GM19043 (cell line): ENCODE results near the gene ART4.

Experiments
- ATAC-seq: cut with Tn5 transposase; IDR thresholded peaks from one replicate; pipeline ENCODE4 v1.9.1; 2021; ENCODE audit warnings: low read depth; ENCODE audit not compliant: unreplicated experiment

ART4 gene

GRCh38 chr12:14811486-14811885 lies 31.8 kb downstream of the ART4 start:
- no peak for ATAC-seq

GRCh38 chr12:14810953-14811483 lies 32.3 kb downstream of the ART4 start:
- ATAC-seq: no peak

DNA sequence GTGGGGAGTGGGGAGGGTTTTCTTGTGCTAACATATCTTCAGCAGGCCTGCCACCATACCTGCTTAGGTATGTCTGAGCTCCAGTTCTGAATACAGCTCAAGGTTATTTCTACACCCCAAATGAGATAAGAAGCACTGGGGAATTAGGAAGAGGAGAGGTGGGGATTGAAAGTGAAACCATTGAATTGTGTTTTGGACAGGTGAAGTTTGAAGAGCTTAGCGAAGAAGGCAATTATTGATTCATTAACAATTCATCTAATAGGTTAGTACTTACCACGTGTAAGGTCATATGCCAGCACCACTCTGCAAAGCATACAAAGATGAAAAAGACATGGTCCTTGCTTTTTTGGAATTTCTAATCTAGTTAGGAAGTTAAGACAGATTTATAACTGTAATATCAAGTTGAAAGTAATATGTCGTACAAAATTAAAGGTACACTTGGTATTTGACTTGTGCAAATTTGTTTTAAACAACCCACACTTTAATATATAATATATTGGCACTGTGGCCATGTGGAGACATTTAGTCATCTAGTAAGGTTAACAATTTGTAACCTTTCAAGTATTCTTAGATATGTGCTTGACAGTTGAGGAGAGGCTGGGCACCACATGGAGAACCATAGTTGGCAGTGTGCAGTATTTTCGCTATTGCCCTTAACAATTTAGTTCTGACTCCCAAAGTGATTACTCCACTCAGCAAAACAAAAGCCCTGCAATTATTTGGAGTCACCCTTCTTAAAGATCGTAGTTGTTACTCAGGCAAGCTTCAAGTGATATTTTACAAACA lies 33.0 kb downstream of the ART4 start:
- ATAC-seq: no peak

GRCh38 chr12:14803830-14804160 lies 39.5 kb downstream of the ART4 start:
- ATAC-seq: peak; percentile 6

DNA sequence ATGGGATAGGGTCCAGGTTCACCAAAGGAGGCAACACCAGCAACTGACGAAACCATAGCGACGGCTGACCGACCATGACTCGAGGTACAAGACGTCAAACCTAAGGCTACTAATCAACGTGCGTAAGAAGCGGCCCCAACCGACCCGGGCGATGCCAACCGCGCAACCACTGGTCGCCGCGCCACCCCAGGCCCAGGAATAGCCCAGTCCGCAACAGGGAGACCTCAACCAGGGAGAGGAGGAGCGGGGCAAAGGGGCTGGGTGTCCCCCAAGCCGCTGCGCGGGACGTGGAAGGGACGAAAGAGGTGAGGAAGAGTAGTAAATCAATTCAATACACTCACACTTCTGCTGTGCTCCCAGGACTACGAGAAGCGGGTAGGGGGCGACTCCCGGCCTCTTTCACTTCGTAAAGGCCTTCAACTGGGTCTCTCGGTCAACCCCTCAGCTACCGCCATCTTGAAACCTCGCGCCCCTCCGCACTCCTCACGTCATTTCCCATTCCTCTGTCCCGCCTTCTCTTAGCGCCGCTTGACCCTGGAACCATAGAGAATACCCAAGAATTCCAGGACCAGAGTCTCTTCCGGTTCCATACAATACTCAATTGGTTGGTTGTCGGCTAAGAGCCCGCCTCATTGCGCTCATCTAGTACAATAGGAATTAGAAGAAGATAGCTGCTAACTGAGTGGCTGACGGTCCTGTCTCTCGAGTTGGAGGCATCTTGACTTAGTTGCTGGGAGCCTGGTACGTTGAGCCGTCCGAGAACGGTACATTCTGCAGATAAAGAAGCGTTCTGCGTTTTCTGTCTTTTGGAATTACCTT lies 40.1 kb downstream of the ART4 start, which contains the start of the genes C12orf60 and WBP11:
Gene C12orf60, plus strand, starts transcription at position 660 of the 819 bp plus-strand sequence. CDS start 19,266 bp downstream, outside the sequence.
Gene WBP11, minus strand, starts transcription at position 468 of the 819 bp plus-strand sequence. CDS start 2,095 bp downstream, outside the sequence.
- peak; percentile 100 for ATAC-seq

- no peak for ATAC-seq
Observed at GRCh38 chr12:14802721-14803010, 40.7 kb downstream of the ART4 start.

GRCh38 chr12:14802247-14802646 lies 41.1 kb downstream of the ART4 start:
- ATAC-seq: no peak

GRCh38 chr12:14795028-14795448 lies 48.3 kb downstream of the ART4 start:
- ATAC-seq: no peak

- ATAC-seq: no peak
Observed at GRCh38 chr12:14785568-14785967, 57.8 kb downstream of the ART4 start.

DNA sequence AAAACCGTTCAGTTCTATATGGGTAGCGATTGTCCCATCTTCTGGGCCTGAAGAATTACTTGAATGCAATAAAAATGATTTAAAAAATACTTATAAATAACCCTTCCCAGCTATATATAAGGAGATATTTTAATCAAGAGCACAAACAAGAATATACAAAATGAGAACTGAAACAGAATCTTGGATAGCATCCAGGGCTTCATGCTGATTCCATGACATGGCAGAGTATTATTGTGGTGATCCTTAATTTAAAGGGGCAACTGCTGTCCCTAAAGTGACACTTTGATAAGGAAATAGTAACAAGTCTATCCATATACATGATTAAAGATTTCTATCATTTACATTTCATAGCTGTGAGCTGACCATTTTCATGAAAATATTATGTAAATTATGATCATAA lies 58.9 kb downstream of the ART4 start:
- no peak for ATAC-seq

DNA sequence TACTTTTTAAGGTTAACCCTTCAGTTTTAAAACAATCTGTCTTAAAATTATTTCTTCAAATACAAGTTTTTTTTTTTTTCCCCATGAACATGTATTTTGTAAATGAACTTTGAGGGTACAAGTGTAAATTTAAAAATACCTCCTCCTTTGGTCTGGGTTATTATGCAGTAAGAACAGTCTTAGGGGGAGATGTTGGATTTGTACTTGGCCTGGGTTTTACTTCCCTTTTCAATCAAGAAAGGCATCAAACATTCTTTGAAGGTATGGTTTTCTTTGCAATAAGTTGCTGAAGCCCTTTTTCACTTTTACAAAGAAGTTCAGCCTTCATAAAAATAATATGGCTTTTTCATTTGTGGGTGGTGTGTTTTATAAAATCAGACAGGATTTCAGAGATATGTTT lies 60.6 kb downstream of the ART4 start:
- peak; percentile 47 for ATAC-seq

DNA sequence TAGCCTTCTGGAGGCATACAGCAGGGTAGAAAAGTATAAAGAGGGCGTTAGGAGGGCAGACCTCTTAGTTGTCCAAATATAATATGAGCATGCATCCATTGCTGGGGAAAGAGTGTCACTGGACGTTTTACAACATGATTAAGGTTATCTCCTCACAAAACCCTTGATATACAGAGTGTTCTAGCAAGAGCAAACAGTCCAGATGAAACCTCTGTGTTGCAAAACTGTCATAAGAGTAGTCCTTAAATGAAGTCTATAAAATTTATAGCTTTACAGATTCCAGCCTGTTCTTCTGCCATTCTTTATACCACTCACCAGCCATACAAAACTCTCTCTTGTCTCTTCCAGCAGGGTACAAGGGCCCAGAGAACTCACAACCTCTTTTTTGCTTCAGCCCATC lies 61.8 kb downstream of the ART4 start:
- no peak for ATAC-seq

- no peak for ATAC-seq
Observed at GRCh38 chr12:14780859-14781258, 62.5 kb downstream of the ART4 start.

GRCh38 chr12:14779834-14780233 lies 63.5 kb downstream of the ART4 start:
- no peak for ATAC-seq

- ATAC-seq: no peak
Observed at GRCh38 chr12:14777271-14777670, 66.1 kb downstream of the ART4 start.

DNA sequence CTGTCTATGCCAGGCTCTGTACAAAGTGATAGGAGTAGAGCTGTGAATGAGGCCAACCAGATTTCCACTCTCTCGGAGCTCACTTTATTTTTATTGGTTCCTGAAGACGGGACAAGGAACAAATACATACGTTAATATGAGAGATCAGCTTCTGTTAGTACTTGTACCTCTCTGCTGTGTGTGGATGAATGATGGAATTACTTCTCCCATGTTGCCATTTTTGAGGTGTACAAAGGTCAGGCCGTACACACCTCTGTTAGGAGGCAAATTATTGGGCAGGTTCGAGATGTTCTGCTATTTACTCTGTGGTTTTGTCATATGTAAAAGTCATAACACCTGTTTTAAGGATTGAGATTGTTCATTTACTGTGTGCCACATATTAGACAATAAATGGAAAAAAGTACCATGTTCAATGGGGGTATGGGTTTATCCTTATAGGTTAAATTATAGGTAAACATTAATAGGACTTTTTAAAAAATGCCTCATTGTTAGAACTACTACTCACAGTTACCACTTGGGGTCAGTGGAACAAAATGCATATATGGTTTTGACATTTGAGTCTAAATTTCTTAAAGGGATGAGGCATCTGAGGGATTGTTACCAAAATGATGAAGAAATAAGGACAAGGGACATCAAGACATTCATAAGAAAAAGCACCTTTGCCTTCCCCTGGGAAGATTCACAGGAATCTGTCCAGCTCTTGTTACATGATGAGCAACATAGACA lies 66.9 kb downstream of the ART4 start:
- ATAC-seq: no peak

DNA sequence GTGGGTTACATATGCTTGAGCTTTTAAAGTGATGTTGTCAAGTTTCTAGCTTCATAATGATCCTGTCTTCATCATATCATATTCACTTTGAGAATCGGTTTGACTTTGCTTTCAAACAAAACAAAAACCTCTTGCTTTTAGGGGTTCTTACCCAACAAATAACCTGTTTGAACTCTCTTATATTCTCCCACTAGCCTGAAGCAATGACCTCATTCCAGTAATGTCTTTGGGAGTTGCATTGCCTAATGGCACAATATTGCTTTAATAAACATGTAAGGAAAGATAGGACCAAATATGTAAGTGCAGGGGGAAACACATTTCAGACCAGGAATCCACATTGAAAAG lies 67.7 kb downstream of the ART4 start:
- ATAC-seq: no peak
